Naive thymus-derived CD8-positive, alpha-beta T cell (primary cell): ENCODE measurements around the gene AGMO. TPM values are rescaled to one million over a fixed set of nuclear protein-coding genes. Genes with fewer than 3 reads are reported as not detected.

ENCODE experiments used
- ATAC-seq, 2 donors: fragments of 150-1000 bp; cut with Tn5 transposase in 1 of 2; sonication (Bioruptor Pico), chemical (Tn5 transposase) in 1 of 2; 1 replicate in 1 of 2; 2 replicates in 1 of 2; pipeline ENCODE4 v1.10.0; 2021; ENCODE audit warnings: mild to moderate bottlenecking in 2 of 2, moderate library complexity in 2 of 2
- POLR2A ChIA-PET: fragments of 350-600 bp; sonication (Branson Sonifier 250); formaldehyde crosslinking; loops from one replicate; lab custom pipeline; 2021; ENCODE audit warnings: antibody characterized with exemption; lab: Charles Lee
- DNase-seq, 10 donors: peaks; one replicate each; pipeline versions ENCODE4 v3.0.0 to v3.0.0-alpha.2; 2020 to 2022
- H3K27ac Mint-ChIP-seq, 10 donors: one replicate each; pipeline ENCODE4 v1.8.0; 2020 to 2022; ENCODE audit warnings: mild to moderate bottlenecking in 10 of 10, mixed read lengths in 10 of 10, moderate library complexity in 4 of 10, inconsistent platforms in 1 of 10
- H3K27me3 Mint-ChIP-seq, 5 donors: one replicate each; pipeline ENCODE4 v1.8.0; 2021 to 2022; ENCODE audit warnings: mixed read lengths in 5 of 5
- H3K36me3 Mint-ChIP-seq, 3 donors: one replicate each; pipeline ENCODE4 v1.8.0; 2020 to 2022; ENCODE audit warnings: mixed read lengths in 3 of 3, mild to moderate bottlenecking in 2 of 3, inconsistent platforms in 1 of 3
- H3K4me1 Mint-ChIP-seq, 4 donors: one replicate each; pipeline ENCODE4 v1.8.0; 2021 to 2022; ENCODE audit warnings: mixed read lengths in 4 of 4
- H3K4me3 Mint-ChIP-seq, 10 donors: one replicate each; pipeline ENCODE4 v1.8.0; 2020 to 2022; ENCODE audit warnings: mild to moderate bottlenecking in 10 of 10, mixed read lengths in 10 of 10, moderate library complexity in 6 of 10, inconsistent platforms in 1 of 10
- H3K9me3 Mint-ChIP-seq, 9 donors: one replicate each; pipeline ENCODE4 v1.8.0; 2020 to 2022; ENCODE audit warnings: mixed read lengths in 9 of 9, mild to moderate bottlenecking in 3 of 9, inconsistent platforms in 1 of 9, moderate library complexity in 1 of 9
- polyA plus RNA-seq, 3 donors: library from polyadenylated mRNA; unstranded; fragments of 300-500 nt; fragmentation: Illumina TruSeq; gene quantifications; one replicate each; pipeline ENCODE4 v1.2.3, GENCODE V29; 2021
- total RNA-seq, 8 experiments: library from RNA in 2 of 8; stranded (reverse) in 2 of 8; gene quantifications; one replicate each; pipeline ENCODE4 v1.2.3 and lab custom pipeline; 2021 to 2026

The AGMO gene
- total and polyA plus RNA-seq, 5 experiments from 2014 or later = not detected

DNA sequence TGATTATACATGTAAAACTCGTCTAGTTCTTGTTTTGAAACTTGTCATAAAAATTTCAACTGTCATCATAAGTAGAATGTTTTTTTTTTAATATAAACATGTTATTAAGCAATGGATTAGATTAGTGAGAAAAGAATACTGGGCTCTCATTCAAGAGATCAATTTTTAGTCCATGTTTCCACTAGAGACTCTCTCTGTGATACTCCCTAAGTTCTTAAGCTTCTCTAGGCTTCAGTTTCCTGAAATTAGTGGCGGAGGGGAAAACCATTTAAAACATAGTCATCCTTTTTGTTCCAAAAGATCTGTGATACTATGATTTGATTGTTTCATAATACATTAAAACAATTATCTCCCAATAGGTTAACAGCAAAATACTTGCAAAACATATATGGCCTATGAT lies 142.2 kb downstream of the AGMO start:
- POLR2A ChIA-PET = no interaction called here
- no peak for DNase-seq
- Mint-ChIP-seq H3K4me1 (no peaks in the 10 kb centered on the region), H3K4me3 (no peak overlapping the region), H3K9me3 (peaks cover 0 to 28% (median 10%) of the 10 kb centered on the region in 9 donors), H3K27me3 (no peaks in the 10 kb centered on the region), H3K36me3 (peaks cover 0 to 13% (median 0%) of the 10 kb centered on the region in 3 donors), H3K27ac (no peak overlapping the region)
- ATAC-seq = no peak

DNA sequence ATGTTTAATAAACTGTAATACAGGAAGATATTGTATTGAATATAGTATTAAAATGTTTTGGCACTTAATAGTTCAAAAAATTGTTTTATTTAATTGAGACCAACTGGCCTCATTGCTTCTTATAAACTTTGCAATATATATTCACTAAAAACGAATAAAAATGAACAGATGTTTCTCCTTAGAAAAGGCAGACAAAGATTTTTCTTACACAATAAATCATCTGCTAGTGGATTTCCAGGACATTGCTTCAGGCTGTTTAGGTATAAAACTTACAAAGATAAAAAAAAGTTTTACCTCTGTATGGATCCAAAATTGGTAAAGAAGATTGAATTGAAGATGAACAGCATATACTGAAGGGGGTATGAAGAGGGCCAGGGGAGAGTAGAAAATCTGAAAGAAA lies 143.6 kb downstream of the AGMO start:
- H3K36me3 Mint-ChIP-seq = peaks cover 0 to 17% (median 0%) of the 10 kb centered on the region in 3 donors
- no peaks in the 10 kb centered on the region for H3K4me1 Mint-ChIP-seq
- H3K27ac Mint-ChIP-seq = no peak overlapping the region
- POLR2A ChIA-PET = no interaction called here
- peaks cover 2 to 33% (median 14%) of the 10 kb centered on the region in 9 donors for H3K9me3 Mint-ChIP-seq
- H3K4me3 Mint-ChIP-seq = no peak overlapping the region
- DNase-seq = no peak
- no peak for ATAC-seq
- no peaks in the 10 kb centered on the region for H3K27me3 Mint-ChIP-seq

DNA sequence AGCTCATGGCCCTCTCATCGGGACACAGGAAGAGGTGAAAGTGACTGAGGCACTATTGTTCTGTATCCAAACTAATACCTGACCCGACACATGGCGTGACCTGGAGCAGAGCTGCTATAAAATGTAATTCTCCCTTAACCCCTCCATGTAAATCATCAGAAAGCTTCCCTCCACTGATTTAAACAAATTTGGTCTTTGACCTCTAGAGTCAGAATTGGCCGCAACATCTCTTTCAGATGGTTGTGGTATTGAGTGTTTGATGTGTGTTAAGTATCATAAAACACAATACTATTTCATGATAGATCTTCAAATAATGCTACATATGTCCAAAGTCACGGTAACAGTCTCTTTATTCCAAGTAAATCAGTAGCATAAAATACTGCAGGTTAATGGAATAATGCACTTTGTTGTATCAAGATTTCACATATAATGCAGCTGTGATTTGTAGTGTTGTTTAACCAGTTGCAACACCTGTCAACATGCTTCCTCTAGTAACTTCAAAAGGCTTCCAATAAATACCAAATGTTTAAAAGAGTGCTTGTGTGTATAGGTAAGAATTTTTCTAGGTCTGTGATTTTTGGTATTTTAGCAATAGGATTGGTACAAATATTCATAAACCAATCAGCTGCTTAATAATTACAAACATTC lies 144.3 kb downstream of the AGMO start:
- H3K9me3 Mint-ChIP-seq = peaks cover 2 to 29% (median 13%) of the 10 kb centered on the region in 9 donors
- ATAC-seq = no peak
- H3K4me3 Mint-ChIP-seq = no peak overlapping the region
- no peak for DNase-seq
- no peaks in the 10 kb centered on the region for H3K27me3 Mint-ChIP-seq
- H3K36me3 Mint-ChIP-seq = peaks cover 0 to 17% (median 0%) of the 10 kb centered on the region in 3 donors
- no peak overlapping the region for H3K27ac Mint-ChIP-seq
- POLR2A ChIA-PET = no interaction called here
- no peaks in the 10 kb centered on the region for H3K4me1 Mint-ChIP-seq

DNA sequence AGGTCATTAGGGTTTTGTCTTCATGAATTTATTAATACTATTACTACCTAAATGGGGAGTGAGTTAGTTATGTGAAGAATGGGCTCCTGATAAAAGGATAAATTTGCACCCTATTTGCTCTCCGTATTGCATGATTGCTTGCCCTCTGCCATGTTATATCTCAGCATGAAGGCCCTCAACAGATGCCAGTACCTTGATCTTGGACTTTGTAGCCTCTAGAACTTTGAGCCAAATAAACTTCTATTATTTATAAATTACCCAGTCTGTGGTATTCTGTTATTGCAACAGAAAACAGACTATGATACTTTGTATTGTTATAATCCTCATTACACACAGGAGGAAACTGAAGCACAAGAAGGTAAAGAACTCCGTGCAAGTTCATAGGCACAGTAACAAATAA lies 150.8 kb downstream of the AGMO start:
- ATAC-seq (no peak), DNase-seq (no peak)
- no peaks in the 10 kb centered on the region for H3K4me1 Mint-ChIP-seq
- H3K27me3 Mint-ChIP-seq = no peaks in the 10 kb centered on the region
- peaks cover 0 to 14% (median 7%) of the 10 kb centered on the region in 9 donors for H3K9me3 Mint-ChIP-seq
- no peak overlapping the region for H3K27ac Mint-ChIP-seq
- H3K36me3 Mint-ChIP-seq = peaks cover 0 to 4% (median 0%) of the 10 kb centered on the region in 3 donors
- H3K4me3 Mint-ChIP-seq = no peak overlapping the region
- POLR2A ChIA-PET = no interaction called here

DNA sequence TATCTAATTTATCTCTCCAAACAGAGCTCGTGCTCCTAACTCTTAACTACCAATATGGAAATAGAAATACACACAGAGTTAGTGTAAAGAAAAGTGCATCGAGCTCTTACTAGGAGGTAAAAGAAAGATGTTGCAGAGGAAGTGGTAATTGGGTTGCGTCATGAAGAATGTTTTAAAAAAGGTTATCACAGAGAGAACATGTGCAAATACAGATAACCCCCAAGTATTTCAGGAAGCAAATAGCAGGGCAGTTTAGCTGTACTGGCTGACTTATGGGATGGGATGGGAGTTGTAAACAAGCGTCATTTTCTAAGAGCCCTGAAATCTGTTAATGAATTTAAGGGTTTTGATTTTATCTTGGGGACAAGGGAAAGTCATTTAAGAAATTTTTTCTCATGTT lies 153.9 kb downstream of the AGMO start:
- Mint-ChIP-seq H3K4me1 (no peaks in the 10 kb centered on the region), H3K9me3 (peaks cover 0 to 15% (median 7%) of the 10 kb centered on the region in 9 donors), H3K36me3 (no peaks in the 10 kb centered on the region), H3K27me3 (no peaks in the 10 kb centered on the region), H3K4me3 (no peak overlapping the region), H3K27ac (no peak overlapping the region)
- POLR2A ChIA-PET = no interaction called here
- no peak for ATAC-seq
- no peak for DNase-seq

DNA sequence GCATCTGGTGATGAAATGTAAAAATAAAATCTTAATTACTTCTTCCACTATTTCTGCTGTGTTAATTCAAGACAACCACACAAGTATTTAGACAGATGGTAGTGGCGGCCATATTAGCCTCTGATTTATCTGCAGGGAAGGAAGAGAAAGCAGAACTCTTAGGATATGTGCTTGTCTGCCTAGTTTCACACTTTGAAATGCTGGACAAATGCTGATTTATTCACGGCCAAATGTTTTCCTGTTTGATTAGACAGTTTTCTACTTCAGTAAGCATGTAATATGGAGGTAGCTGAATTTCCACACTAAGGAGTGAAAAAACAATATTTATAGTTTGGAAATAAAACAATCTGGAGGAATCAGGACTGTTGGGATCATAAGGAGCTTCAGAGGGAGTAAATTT lies 158.1 kb downstream of the AGMO start:
- peaks cover 0 to 18% (median 2%) of the 10 kb centered on the region in 9 donors for H3K9me3 Mint-ChIP-seq

DNA sequence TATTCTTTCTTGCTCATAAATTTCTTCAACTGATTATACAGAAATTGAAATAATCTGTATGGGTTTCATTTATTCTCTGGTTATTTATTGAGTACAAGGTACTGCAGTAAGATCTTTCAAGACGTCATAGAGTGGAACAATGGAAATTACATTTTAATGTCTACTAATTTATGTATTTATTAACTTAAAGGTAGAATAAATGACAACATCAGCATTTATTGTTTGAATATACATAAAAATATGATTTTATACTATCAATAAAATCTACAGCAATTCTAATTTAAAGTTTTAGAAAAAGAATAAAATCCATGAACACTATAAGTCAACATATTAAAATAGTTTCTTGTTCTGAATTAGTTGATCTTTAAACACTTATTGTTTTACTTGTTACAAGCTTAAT lies 158.5 kb downstream of the AGMO start:
- DNase-seq = no peak
- Mint-ChIP-seq H3K9me3 (peaks cover 0 to 16% (median 2%) of the 10 kb centered on the region in 9 donors), H3K27ac (no peak overlapping the region), H3K36me3 (no peaks in the 10 kb centered on the region), H3K4me3 (no peak overlapping the region), H3K4me1 (no peaks in the 10 kb centered on the region), H3K27me3 (no peaks in the 10 kb centered on the region)
- no peak for ATAC-seq
- POLR2A ChIA-PET = no interaction called here

More for the DNA sequence above, 158.1 kb downstream of the AGMO start:
- no peaks in the 10 kb centered on the region for H3K27me3 Mint-ChIP-seq
- H3K27ac Mint-ChIP-seq = no peak overlapping the region
- DNase-seq (no peak), ATAC-seq (no peak)
- no peak overlapping the region for H3K4me3 Mint-ChIP-seq
- H3K36me3 Mint-ChIP-seq = no peaks in the 10 kb centered on the region
- no peaks in the 10 kb centered on the region for H3K4me1 Mint-ChIP-seq
- POLR2A ChIA-PET = no interaction called here

DNA sequence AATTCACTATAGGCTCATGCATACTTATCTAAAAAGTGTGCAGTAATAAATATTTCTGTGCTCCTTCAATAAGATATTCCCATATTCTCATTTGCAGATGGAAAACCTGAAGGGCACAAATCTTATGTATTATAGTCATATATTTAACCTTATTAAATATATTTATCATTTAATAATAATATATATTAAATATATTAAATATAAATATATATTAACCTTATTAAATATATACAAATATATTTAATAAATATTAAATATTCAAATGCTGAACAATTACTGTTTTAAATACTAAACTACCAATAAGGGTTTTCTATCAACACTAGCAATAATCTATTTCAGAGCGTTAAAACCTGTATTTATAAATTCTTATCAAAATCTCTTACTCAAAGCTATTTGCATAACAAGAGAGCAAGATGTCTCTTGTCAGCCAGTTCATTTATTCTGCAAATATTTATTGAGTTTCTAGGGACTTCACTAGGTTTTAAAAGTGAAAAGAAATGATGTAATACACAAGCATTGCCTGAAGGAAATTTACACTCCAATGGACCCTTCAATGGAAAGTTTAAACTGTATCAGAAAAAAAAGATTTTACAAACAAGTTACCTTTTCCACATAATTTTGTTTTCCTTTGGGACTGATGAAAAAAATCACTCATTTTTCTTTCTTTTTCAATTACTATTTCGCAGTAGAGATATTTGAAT lies 159.2 kb downstream of the AGMO start:
- no peak for ATAC-seq
- Mint-ChIP-seq H3K9me3 (peaks cover 0 to 17% (median 2%) of the 10 kb centered on the region in 9 donors), H3K4me1 (no peaks in the 10 kb centered on the region), H3K36me3 (no peaks in the 10 kb centered on the region), H3K4me3 (no peak overlapping the region), H3K27ac (no peak overlapping the region), H3K27me3 (no peaks in the 10 kb centered on the region)
- DNase-seq = no peak
- POLR2A ChIA-PET = no interaction called here

DNA sequence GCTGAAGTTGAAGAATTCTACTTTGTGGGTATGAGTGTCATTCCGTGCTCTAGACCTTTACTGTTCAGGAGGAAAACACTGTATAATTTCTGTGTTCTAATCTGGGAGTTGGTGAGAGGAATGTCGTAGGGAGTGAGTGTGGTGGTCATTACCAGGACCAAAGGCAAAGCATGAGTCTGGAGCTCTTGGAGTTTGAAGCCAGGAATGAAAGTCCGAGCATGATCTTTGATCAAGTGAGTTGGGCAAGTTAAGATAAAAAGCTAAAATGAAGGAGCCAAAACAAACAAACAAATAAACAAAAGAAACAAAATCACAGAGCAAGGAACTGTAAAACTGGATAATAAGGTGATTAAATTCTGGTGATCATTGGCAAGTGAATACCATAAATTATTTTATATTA lies 161.4 kb downstream of the AGMO start:
- no peak overlapping the region for H3K27ac Mint-ChIP-seq
- POLR2A ChIA-PET = no interaction called here

DNA sequence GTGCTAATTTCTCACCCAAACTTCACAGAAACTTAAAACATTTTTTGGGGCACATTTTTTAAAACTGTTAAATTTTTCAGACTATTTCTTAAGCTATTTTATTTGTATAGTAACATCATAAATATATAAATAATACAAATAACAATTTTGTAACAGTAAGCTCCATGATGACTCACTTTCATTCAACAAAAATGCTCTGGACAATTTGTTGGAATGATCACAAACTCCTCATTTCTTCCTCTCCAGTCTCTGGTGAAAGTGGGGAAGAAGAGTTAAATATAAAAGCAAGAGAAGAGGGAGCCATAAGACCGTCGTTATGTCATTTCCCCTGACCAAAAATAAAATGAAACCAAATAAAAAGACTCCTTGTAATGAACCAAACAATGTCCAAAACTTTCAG lies 162.4 kb downstream of the AGMO start:
- POLR2A ChIA-PET = no interaction called here
- H3K27ac Mint-ChIP-seq = no peak overlapping the region
- H3K36me3 Mint-ChIP-seq = no peaks in the 10 kb centered on the region
- H3K9me3 Mint-ChIP-seq = peaks cover 2 to 18% (median 7%) of the 10 kb centered on the region in 9 donors
- H3K4me3 Mint-ChIP-seq = no peak overlapping the region
- H3K4me1 Mint-ChIP-seq = no peaks in the 10 kb centered on the region
- DNase-seq = no peak
- no peaks in the 10 kb centered on the region for H3K27me3 Mint-ChIP-seq
- no peak for ATAC-seq

More for the DNA sequence above, 161.4 kb downstream of the AGMO start:
- H3K27me3 Mint-ChIP-seq = no peaks in the 10 kb centered on the region
- H3K4me1 Mint-ChIP-seq = no peaks in the 10 kb centered on the region
- ATAC-seq (no peak), DNase-seq (no peak)
- peaks cover 2 to 17% (median 6%) of the 10 kb centered on the region in 9 donors for H3K9me3 Mint-ChIP-seq
- no peak overlapping the region for H3K4me3 Mint-ChIP-seq
- H3K36me3 Mint-ChIP-seq = no peaks in the 10 kb centered on the region

DNA sequence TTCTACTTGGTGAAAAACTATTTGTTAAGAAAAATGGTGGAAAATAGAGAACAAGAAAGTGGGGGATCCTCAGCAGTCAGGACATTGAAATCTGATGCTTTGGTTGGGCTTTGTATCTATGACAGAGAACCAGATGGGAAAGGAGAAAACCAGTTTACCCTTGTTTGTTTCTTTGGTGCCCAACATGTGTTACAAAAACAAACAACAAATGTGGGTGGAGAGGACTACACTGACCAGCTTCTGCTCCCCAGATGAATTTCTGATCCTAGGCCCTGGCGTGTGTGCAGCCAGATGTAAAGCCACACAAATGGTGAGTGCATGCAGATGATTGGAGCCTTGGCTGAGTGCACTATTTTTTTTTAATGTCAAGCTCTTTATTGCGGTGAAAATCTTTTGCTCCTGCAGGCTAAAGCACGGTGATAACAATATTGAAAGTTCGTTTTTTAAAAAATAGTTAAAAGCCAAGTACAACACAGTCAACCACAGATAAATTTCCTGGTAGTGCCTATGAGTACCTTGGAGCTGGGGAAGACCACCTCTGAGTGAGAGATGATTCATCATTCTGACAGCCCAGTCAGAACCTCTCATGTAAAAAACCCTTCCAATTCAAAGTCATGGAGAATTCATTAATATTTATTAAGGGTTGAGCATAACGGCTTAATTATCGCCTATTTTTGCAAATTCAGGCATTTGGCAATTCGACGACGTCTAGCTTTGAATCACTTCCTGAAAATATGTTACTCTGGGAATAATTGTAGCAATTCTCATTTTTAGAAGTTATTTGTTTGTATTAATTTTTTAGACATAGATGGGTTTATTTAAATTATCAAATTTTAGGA lies 163.7 kb downstream of the AGMO start:
- no peak for DNase-seq
- Mint-ChIP-seq H3K4me3 (no peak overlapping the region), H3K27me3 (no peaks in the 10 kb centered on the region), H3K4me1 (no peaks in the 10 kb centered on the region), H3K27ac (no peak overlapping the region), H3K9me3 (peaks cover 2 to 22% (median 7%) of the 10 kb centered on the region in 9 donors), H3K36me3 (no peaks in the 10 kb centered on the region)
- no peak for ATAC-seq
- POLR2A ChIA-PET = no interaction called here

DNA sequence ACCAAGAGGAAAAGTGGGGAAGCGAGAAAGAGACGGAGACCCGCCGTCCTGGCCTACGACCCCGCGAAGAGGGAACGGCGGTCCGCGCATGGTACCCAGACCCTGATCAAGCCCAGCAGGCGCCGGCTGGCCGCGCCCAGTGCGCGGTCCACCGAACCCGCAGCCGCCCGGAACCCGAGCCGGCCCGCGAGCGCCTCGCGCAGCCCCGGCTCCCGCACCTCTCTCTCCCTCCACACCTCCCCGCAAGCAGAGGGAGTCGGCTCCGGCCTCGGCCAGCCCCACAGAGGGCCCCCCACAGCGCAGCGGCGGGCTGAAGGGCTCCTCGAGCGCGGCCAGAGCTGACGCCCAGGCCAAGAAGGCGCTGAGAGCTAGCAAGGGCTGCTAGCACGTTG lies 164.7 kb downstream of the AGMO start:
- Mint-ChIP-seq H3K27me3 (no peaks in the 10 kb centered on the region), H3K4me1 (no peaks in the 10 kb centered on the region), H3K4me3 (no peak overlapping the region), H3K36me3 (no peaks in the 10 kb centered on the region), H3K9me3 (peaks cover 2 to 22% (median 7%) of the 10 kb centered on the region in 9 donors), H3K27ac (no peak overlapping the region)
- ATAC-seq (no peak), DNase-seq (no peak)
- POLR2A ChIA-PET = no interaction called here
